ENCODE measurements around the gene TMSB15B. TPM values are rescaled to one million over a fixed set of nuclear protein-coding genes. Genes with fewer than 3 reads are reported as not detected.
"Not testable (repeated sequence)": the region's sequence is repeated elsewhere in the genome, so short reads cannot be mapped to it uniquely, and the experiment has no call there.

The TMSB15B gene
- total RNA-seq, 1 donor = 7.0 TPM

DNA sequence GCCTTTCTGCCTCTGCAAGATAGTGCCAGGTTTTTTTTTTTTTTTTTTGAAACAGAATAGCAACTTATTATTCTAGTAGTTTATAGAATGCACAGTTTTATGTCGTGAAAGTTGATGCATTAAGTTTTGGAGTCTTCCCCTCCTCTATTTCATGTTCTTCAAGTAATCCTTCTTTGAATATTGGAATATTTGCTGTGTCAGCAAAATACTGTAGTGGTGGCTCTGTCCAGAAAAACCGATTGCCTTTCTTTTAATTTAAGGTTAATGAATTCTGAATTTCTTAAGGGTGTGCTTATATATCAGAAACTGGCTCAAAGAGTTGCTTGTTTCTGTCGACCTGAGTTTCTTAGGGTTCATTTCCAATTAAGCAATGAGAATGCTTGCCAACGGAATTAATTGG, 34.8 kb upstream of the TMSB15B start:
- no peak for DNase-seq (ENCODE audit: low read depth)
- H3K4me3 ChIP-seq (ENCODE audit: low read depth, low read length) = no peak overlapping the region
- TF ChIP-seq, protein P1, sequence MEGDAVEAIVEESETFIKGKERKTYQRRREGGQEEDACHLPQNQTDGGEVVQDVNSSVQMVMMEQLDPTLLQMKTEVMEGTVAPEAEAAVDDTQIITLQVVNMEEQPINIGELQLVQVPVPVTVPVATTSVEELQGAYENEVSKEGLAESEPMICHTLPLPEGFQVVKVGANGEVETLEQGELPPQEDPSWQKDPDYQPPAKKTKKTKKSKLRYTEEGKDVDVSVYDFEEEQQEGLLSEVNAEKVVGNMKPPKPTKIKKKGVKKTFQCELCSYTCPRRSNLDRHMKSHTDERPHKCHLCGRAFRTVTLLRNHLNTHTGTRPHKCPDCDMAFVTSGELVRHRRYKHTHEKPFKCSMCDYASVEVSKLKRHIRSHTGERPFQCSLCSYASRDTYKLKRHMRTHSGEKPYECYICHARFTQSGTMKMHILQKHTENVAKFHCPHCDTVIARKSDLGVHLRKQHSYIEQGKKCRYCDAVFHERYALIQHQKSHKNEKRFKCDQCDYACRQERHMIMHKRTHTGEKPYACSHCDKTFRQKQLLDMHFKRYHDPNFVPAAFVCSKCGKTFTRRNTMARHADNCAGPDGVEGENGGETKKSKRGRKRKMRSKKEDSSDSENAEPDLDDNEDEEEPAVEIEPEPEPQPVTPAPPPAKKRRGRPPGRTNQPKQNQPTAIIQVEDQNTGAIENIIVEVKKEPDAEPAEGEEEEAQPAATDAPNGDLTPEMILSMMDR (IDR thresholded peaks at IDR 0.05; ENCODE audit: insufficient read depth, low read length) = no peak

DNA sequence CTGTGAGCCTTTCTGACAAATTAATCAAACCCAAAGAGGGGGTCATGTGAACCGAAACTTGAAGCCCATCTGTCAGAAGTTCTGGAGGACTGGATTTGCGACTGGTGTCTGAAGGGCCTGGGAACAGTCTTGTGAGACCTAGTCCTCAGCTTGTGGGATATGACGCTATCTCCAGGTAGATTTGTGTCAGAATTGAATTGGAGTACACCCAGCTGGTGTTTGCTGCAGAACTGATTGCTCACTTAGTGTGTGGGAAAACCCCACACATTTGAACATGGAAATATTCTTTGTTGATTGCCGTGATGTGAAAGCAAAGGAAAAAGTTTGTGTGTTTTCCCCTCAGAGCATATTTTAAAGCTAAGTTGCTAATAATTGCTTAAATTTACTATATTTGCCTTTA, 30.3 kb upstream of the TMSB15B start:
- no peak overlapping the region for H3K4me3 ChIP-seq (ENCODE audit: low read depth, low read length)
- TF ChIP-seq, protein P1 (IDR thresholded peaks at IDR 0.05; ENCODE audit: insufficient read depth, low read length) = no peak
- no peak for DNase-seq (ENCODE audit: low read depth)

DNA sequence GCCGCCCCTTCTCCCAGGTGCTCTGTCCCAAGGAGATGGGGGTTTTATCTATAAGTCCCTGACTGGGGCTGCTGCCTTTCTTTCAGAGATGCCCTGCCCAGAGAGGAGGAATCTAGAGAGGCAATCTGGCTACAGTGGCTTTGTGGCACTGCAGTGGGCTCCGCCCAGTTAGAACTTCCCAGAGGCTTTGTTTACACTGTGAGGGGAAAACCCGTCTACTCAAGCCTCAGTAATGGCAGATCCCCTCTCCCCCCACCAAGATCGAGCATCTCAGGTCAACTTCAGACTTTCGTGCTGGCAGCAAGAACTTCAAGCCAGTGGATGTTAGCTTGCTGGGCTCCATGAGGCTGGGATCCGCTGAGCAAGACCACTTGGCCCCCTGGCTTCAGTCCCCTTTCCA, 22.2 kb upstream of the TMSB15B start:
- H3K4me3 ChIP-seq (ENCODE audit: low read depth, low read length); DNase-seq (ENCODE audit: low read depth): not testable (repeated sequence)

DNA sequence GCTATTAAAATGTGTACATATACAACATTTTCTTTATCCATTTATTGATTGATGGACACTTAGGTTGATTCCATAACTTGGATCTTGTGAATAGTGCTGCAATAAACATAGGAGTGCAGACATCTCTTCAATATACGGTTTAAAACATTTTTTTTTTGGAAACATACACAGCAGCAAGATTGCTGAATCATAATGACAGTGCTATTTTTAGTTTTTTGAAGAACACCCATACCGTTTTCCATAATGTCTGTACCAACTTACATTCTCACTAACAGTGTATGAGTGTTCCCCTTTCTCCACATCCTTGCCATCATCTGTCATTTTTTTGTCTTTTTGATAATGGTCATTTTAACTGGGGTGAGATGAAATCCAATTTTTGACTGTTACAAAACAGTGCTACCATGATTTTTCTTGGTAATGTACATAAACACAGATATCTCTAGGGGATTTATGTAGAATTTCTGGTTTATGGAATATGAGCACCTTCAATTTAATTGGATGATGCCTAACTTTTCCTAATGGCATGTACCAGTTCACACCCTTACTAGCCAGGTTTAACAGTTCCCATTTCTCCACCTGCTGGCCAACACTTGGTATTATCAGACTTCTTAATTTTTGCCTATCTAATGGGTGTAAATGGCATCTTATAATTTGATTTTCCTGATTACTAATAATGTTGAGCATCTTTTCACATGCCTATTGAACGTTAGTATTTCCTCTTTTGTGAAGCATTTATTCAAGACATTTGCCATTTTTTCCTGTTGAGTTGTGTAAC, 21.0 kb upstream of the TMSB15B start:
- H3K4me3 ChIP-seq (ENCODE audit: low read depth, low read length) = no peak overlapping the region
- peak; percentile 68 for DNase-seq (ENCODE audit: low read depth)
- TF ChIP-seq, protein P1 (IDR thresholded peaks at IDR 0.05; ENCODE audit: insufficient read depth, low read length) = peak; percentile 52

DNA sequence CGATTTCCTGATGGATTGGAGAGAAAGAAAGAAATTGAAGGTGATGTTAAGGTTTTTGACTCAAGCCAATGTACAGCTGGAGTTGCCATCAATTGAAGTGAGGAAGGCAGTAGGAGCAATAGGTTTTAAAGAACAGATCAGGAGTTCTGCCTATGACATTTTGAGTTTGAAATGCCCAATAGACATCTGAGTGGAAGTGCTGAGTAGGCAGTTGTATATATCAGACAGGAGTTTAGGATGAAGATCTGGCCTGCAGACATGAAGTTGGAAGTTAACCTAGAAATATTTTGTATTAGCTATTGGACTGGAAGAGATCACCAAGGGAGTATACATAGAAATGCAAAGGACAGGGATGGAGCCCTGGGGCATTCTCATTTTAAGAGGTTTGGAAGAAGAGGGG, 12.9 kb upstream of the TMSB15B start:
- DNase-seq (ENCODE audit: low read depth) = no peak
- H3K4me3 ChIP-seq (ENCODE audit: low read depth, low read length) = no peak overlapping the region
- TF ChIP-seq, protein P1 (IDR thresholded peaks at IDR 0.05; ENCODE audit: insufficient read depth, low read length) = no peak

DNA sequence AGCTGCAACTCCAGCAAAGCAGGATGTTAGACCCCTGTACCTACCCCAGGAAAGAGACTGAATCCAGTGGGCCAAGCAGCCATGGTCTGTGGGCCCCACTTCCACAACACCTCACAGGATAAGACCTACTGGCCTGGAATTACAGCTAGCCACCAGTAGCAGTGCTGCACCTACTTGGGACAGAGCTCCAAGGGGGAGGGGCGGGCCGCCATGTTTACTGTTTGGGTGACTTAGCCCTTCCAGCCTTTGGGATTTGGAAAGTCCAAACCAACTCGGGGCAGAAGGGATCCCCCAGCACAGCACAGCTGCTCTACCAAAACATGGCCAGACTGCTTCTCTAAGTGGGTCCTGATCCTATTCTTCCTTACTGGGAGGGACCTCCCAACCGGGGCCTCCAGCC, 9.1 kb upstream of the TMSB15B start:
- no peak for DNase-seq (ENCODE audit: low read depth)
- no peak overlapping the region for H3K4me3 ChIP-seq (ENCODE audit: low read depth, low read length)
- TF ChIP-seq, protein P1 (IDR thresholded peaks at IDR 0.05; ENCODE audit: insufficient read depth, low read length) = no peak

DNA sequence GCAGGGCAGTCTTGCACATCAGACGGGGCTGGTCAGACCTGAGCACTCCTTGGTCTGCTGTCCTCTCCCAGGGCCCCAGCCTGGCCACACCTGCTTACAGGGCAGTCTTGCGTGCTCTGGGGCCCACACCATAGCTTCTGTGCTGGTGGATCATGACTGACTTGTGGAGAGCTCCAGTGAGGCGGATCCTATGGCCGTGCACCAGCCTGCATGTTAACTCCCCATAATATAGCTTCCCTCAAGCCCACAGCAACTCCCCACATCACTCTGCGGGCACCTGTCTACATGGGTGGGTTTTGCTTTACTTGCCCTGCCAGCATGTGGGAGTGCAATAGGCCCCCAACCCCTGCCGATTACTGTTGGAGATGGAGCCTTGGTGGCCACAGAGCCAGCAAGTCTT, 8.2 kb upstream of the TMSB15B start:
- TF ChIP-seq, protein P1 (IDR thresholded peaks at IDR 0.05; ENCODE audit: insufficient read depth, low read length) = no peak
- H3K4me3 ChIP-seq (ENCODE audit: low read depth, low read length) = no peak overlapping the region
- no peak for DNase-seq (ENCODE audit: low read depth)

DNA sequence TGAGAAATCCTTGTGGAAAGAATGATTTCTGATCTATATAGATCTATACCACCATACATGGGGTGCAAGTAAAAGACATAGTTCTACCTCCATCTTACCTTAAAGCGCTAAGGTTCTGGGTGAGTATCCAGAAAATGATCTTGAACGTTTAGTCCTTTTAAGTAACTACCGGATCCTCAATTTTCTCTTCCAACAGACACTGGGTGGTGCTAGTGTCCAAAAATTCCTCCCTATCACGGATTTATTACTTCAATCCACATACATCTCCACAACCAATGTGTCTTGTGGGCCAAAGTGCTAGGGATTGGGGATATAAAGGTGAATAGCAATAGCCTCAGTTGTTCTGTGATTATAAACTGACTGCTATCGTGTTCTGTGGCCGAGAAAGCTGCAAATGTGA, 1.8 kb upstream of the TMSB15B start:
- H3K4me3 ChIP-seq (ENCODE audit: low read depth, low read length); DNase-seq (ENCODE audit: low read depth): not testable (repeated sequence)

DNA sequence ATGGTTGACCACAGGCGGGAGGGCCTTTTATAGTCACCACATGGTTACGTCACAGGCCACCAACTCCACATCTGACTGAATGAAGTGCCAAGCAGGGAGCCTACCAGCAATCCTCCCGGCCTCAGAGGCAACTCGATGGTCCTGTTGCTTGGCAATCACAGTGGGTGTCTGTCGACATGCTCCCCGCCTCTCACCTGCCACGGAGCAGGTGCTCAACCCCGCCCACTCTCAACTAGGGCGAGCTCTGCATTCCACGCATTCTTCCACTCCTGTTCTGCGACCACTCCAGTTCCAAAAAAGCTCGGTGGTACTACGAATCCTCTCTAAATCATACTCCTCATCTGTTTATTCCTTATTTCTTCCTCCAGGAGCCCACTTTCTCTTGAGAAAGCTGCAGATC, 21.1 kb downstream of the TMSB15B start:
- not testable (repeated sequence) for H3K4me3 ChIP-seq (ENCODE audit: low read depth, low read length); DNase-seq (ENCODE audit: low read depth)
